Smooth muscle cell (in vitro differentiated cells): Measurements from ENCODE around the gene CDH4. TPM values are rescaled to one million over a fixed set of nuclear protein-coding genes. Genes with fewer than 3 reads are reported as not detected.

Source experiments
- DNase-seq: peaks from one replicate; lab custom pipeline; 2025; ENCODE audit not compliant: unreplicated experiment; lab: John Stamatoyannopoulos, UW
- H2AFZ ChIP-seq: fragments of 200-600 bp; sonication (generic); 2 replicates; pipeline ENCODE4 v1.6.0; 2016; ENCODE audit warnings: antibody characterized with exemption, low read depth, mild to moderate bottlenecking
- H3F3A ChIP-seq: fragments of 200-600 bp; sonication (generic); 2 replicates; pipeline ENCODE4 v1.6.0; 2017; ENCODE audit warnings: antibody characterized with exemption, low read depth
- H3K27ac ChIP-seq: fragments of 200-600 bp; sonication (generic); 2 replicates; pipeline ENCODE4 v1.5.1; 2016; ENCODE audit warnings: low read depth, mild to moderate bottlenecking
- H3K27me3 ChIP-seq: fragments of 200-600 bp; sonication (generic); 2 replicates; pipeline ENCODE4 v1.6.1; 2016; ENCODE audit warnings: low read depth, mild to moderate bottlenecking
- H3K36me3 ChIP-seq: fragments of 200-600 bp; sonication (generic); 2 replicates; pipeline ENCODE4 v1.5.1; 2016; ENCODE audit warnings: low read depth
- H3K4me1 ChIP-seq: fragments of 200-600 bp; sonication (generic); 2 replicates; pipeline ENCODE4 v1.5.1; 2016; ENCODE audit warnings: low read depth
- H3K4me2 ChIP-seq: fragments of 200-600 bp; sonication (generic); 2 replicates; pipeline ENCODE4 v1.6.0; 2016; ENCODE audit warnings: mild to moderate bottlenecking
- H3K4me3 ChIP-seq: fragments of 200-600 bp; sonication (generic); 2 replicates; pipeline ENCODE4 v1.5.1; 2016; ENCODE audit warnings: mild to moderate bottlenecking
- H3K79me2 ChIP-seq: fragments of 200-600 bp; sonication (generic); 2 replicates; pipeline ENCODE4 v1.6.0; 2016; ENCODE audit warnings: low read depth, mild to moderate bottlenecking
- H3K9ac ChIP-seq: fragments of 200-600 bp; sonication (generic); 2 replicates; pipeline ENCODE4 v1.6.0; 2016; ENCODE audit warnings: low read depth
- H3K9me3 ChIP-seq: fragments of 200-600 bp; sonication (generic); replicated peaks from 2 replicates; pipeline ENCODE4 v1.5.1; 2016; ENCODE audit warnings: low read depth
- H4K20me1 ChIP-seq: fragments of 200-600 bp; sonication (generic); 2 replicates; pipeline ENCODE4 v1.6.0; 2016; ENCODE audit warnings: low read depth
- CTCF ChIP-seq: fragments of 200-600 bp; sonication (generic); IDR thresholded peaks from 2 replicates; pipeline ENCODE4 v1.5.1; 2017; ENCODE audit warnings: borderline replicate concordance, mild to moderate bottlenecking, antibody characterized with exemption; ENCODE audit not compliant: insufficient read depth, poor library complexity, severe bottlenecking
- WGBS: methylation state at CpG from one replicate; pipeline ENCODE4 v1.1.7; 2016; ENCODE audit warnings: low lambda C conversion rate; 5-methylcytosine and 5-hydroxymethylcytosine counted together
- polyA plus RNA-seq: library from polyadenylated mRNA; unstranded; fragments of >200 nt; fragmentation: Nextera tagmentation; extraction: Ambion mirVana; gene quantifications from 2 replicates; pipeline ENCODE4 v1.2.1, GENCODE V29; 2016
- total RNA-seq: library from RNA; depleted of rRNA; stranded (reverse); fragments of >200 nt; gene quantifications from 2 replicates; pipeline ENCODE4 v1.2.3, GENCODE V29; 2014

Gene CDH4
- total and polyA plus RNA-seq, 2 experiments from 2014 or later, result 0.03 to 0.04 TPM

GRCh38 chr20:61736001-61736635 lies 484.1 kb downstream of the CDH4 start:
- Histone ChIP-seq H3K9ac (no peak overlapping the region), H3K27me3 (no peaks in the 10 kb centered on the region), H3K36me3 (no peaks in the 10 kb centered on the region), H3K79me2 (no peaks in the 10 kb centered on the region), H4K20me1 (no peaks in the 10 kb centered on the region), H3K4me3 (no peak overlapping the region), H3K4me1 (no peaks in the 10 kb centered on the region), H3K9me3 (no peaks in the 10 kb centered on the region), H3K4me2 (no peak overlapping the region), H3F3A (no peaks in the 10 kb centered on the region), H3K27ac (no peak overlapping the region), H2AFZ (no peak overlapping the region)
- WGBS, result 83% methylated on average over 10 of the region's 10 CpGs
- no peak for DNase-seq
- TF ChIP-seq CTCF, result no peak

- Histone ChIP-seq H3K4me2 (no peak overlapping the region), H3K9me3 (no peaks in the 10 kb centered on the region), H3K4me3 (no peak overlapping the region), H3K36me3 (no peaks in the 10 kb centered on the region), H3K4me1 (no peaks in the 10 kb centered on the region), H3K27me3 (no peaks in the 10 kb centered on the region), H2AFZ (no peak overlapping the region), H3K27ac (no peak overlapping the region), H3K9ac (no peak overlapping the region), H4K20me1 (no peaks in the 10 kb centered on the region), H3F3A (no peaks in the 10 kb centered on the region), H3K79me2 (no peaks in the 10 kb centered on the region)
- no peak for TF ChIP-seq CTCF
- WGBS, result 88% methylated on average over 14 of the region's 14 CpGs
- DNase-seq, result no peak
Measured at GRCh38 chr20:61736751-61737310, 484.8 kb downstream of the CDH4 start.

- no peak for DNase-seq
Measured at GRCh38 chr20:61737346-61737745, 485.3 kb downstream of the CDH4 start.

More at GRCh38 chr20:61737346-61737745, 485.3 kb downstream of the CDH4 start:
- Histone ChIP-seq H3K4me1 (no peaks in the 10 kb centered on the region), H3K9me3 (no peaks in the 10 kb centered on the region), H3F3A (no peaks in the 10 kb centered on the region), H2AFZ (no peak overlapping the region), H3K4me3 (no peak overlapping the region), H3K27me3 (no peaks in the 10 kb centered on the region), H3K27ac (no peak overlapping the region), H4K20me1 (no peaks in the 10 kb centered on the region), H3K4me2 (no peak overlapping the region), H3K79me2 (no peaks in the 10 kb centered on the region), H3K9ac (no peak overlapping the region), H3K36me3 (no peaks in the 10 kb centered on the region)
- 94% methylated on average over 8 of the region's 8 CpGs for WGBS
- no peak for TF ChIP-seq CTCF
